ENCODE measurements around the gene ACSL6. TPM values are rescaled to one million over a fixed set of nuclear protein-coding genes. Genes with fewer than 3 reads are reported as not detected.

The ACSL6 gene
- total and polyA plus RNA-seq, 10 of the 15 experiments (the other 5 are each of a cell fraction or from before 2014, with no cell fraction given): 0.06 to 0.53 TPM; not detected in 8

- Histone ChIP-seq H3K4me3 (no peak overlapping the region), H3K4me1 (ENCODE audit: control insufficient read depth, insufficient read depth, low read length) (peaks cover 41% of the 10 kb centered on the region), H3K27ac (ENCODE audit: control insufficient read depth, insufficient read depth) (no peak overlapping the region), H3K9ac (ENCODE audit: control insufficient read depth, insufficient read depth, low read length) (no peak overlapping the region), H3K4me2 (ENCODE audit: control insufficient read depth, insufficient read depth) (no peak overlapping the region), H2AFZ (ENCODE audit: control insufficient read depth, low read depth, low read length) (no peak overlapping the region), H3K27me3 (replicated peaks in 1 of 2; ENCODE audit: control insufficient read depth in 2 of 2, insufficient read depth in 2 of 2, low read length in 1 of 2) (peaks cover 0 to 7% of the 10 kb centered on the region in 2 experiments; a peak in 3 of 4 replicates), H3K9me3 (replicated peaks; ENCODE audit: control insufficient read depth, insufficient read depth, low read length) (no peaks in the 10 kb centered on the region), H4K20me1 (ENCODE audit: control insufficient read depth, insufficient read depth) (peaks cover 7% of the 10 kb centered on the region; the same call in 1 of the 2 replicates), H3K79me2 (ENCODE audit: control insufficient read depth, insufficient read depth, low read length) (no peaks in the 10 kb centered on the region), H3K36me3 (ENCODE audit: control insufficient read depth in 2 of 2, insufficient read depth in 2 of 2, low read length in 1 of 2) (no peaks in the 10 kb centered on the region)
- ATAC-seq (no peak), FAIRE-seq (no peak), DNase-seq (ENCODE audit: low read depth, low spot score) (no peak)
- ChIA-PET SMC1A (ENCODE audit: uncharacterized antibody, unreplicated experiment) (no interaction called here), POLR2A (no interaction called here), RAD21 (ENCODE audit: unreplicated experiment) (no interaction called here), CTCF (interaction anchor here (1.0 kb wide), 1 partner anchor 13 kb away, joined by 3 read pairs; no protein-coding TSS in a partner anchor)
- in situ Hi-C loops (cut with MboI) (no loop called here), intact Hi-C loops (cut with micrococcal nuclease; ENCODE audit: unreplicated experiment) (no loop called here)
- BruUV-seq (replicated peaks): no TSS peak
- WGBS (ENCODE audit: insufficient coverage, insufficient replicate concordance, low lambda C conversion rate, missing lambda C conversion rate): 0% methylated on average over 2 of the region's 2 CpGs
- TF ChIP-seq ZBTB33 (IDR thresholded peaks at IDR 0.05) (no peak), ZNF622 (IDR thresholded peaks at IDR 0.05) (no peak), KAT2A (conservative IDR thresholded peaks at IDR 0.05; ENCODE audit: control insufficient read depth, low read depth, low read length) (no peak), SIN3A (IDR thresholded peaks at IDR 0.05; ENCODE audit: low read depth, low read length) (no peak), NFYA (IDR thresholded peaks at IDR 0.05; ENCODE audit: borderline replicate concordance, low read depth, low read length) (no peak), JUND (IDR thresholded peaks at IDR 0.05; ENCODE audit: low read depth, low read length) (no peak), STAT1 (conservative IDR thresholded peaks at IDR 0.05) (no peak), RCOR1 (conservative IDR thresholded peaks at IDR 0.05; ENCODE audit: low read depth, low read length) (no peak), NFXL1 (IDR thresholded peaks at IDR 0.05; ENCODE audit: borderline replicate concordance) (no peak), SPI1 (IDR thresholded peaks at IDR 0.05; ENCODE audit: borderline replicate concordance, insufficient read depth, low read depth, low read length) (no peak), ZNF384 (IDR thresholded peaks at IDR 0.05; ENCODE audit: borderline replicate concordance, low read depth, low read length) (no peak), SKIL (IDR thresholded peaks at IDR 0.05; ENCODE audit: low read depth, poor library complexity, severe bottlenecking) (no peak), IRF4 (IDR thresholded peaks at IDR 0.05; ENCODE audit: low read depth, low read length) (no peak), NRF1 (conservative IDR thresholded peaks at IDR 0.05; ENCODE audit: low read depth, low read length) (no peak), SMARCA5 (IDR thresholded peaks at IDR 0.05) (no peak), MEF2B (IDR thresholded peaks at IDR 0.05; ENCODE audit: partially characterized antibody, poor library complexity, severe bottlenecking) (no peak), PAX8 (IDR thresholded peaks at IDR 0.05) (no peak), MLLT1 (IDR thresholded peaks at IDR 0.05) (no peak)
Measured at GRCh38 chr5:132022737-132023136, 11.3 kb upstream of the ACSL6 start.
